RWPE2 (cell line): ENCODE results near the gene GLCE.

Source experiments
- ATAC-seq: fragments of 200-7000 bp; cut with Tn5 transposase; 3 replicates; pipeline ENCODE4 v1.9.1; 2021; ENCODE audit warnings: low read depth
- DNase-seq: peaks from one replicate; pipeline ENCODE4 v3.0.0-alpha.2; 2020; ENCODE audit warnings: low spot score
- H3K27ac ChIP-seq: fragments of 450-650 bp; 2 replicates; pipeline ENCODE4 v1.5.1; 2017; ENCODE audit warnings: mild to moderate bottlenecking; ENCODE audit not compliant: poor library complexity, severe bottlenecking
- H3K27me3 ChIP-seq: fragments of 250-450 bp; sonication (Bioruptor Pico); 2 replicates; pipeline ENCODE4 v1.5.1; 2021; ENCODE audit warnings: mild to moderate bottlenecking, moderate library complexity; ENCODE audit not compliant: insufficient read depth, poor library complexity, severe bottlenecking
- H3K36me3 ChIP-seq: fragments of 250-450 bp; sonication (Bioruptor Pico); 2 replicates; pipeline ENCODE4 v1.5.1; 2020; ENCODE audit warnings: low read depth, mild to moderate bottlenecking, moderate library complexity
- H3K4me1 ChIP-seq: fragments of 250-450 bp; sonication (Bioruptor Pico); 2 replicates; pipeline ENCODE4 v1.5.1; 2021; ENCODE audit warnings: mild to moderate bottlenecking, moderate library complexity; ENCODE audit not compliant: insufficient read depth, poor library complexity, severe bottlenecking
- H3K4me3 ChIP-seq: fragments of 250-450 bp; sonication (Bioruptor Pico); 2 replicates; pipeline ENCODE4 v1.5.1; 2021; ENCODE audit warnings: mild to moderate bottlenecking, moderate library complexity; ENCODE audit not compliant: severe bottlenecking
- H3K9me3 ChIP-seq: fragments of 250-450 bp; sonication (Bioruptor Pico); 2 replicates; pipeline ENCODE4 v1.5.1; 2021; ENCODE audit warnings: mild to moderate bottlenecking, moderate library complexity; ENCODE audit not compliant: severe bottlenecking
- CTCF ChIP-seq: fragments of 450-650 bp; IDR thresholded peaks from one replicate; pipeline ENCODE4 v1.5.1; 2017; ENCODE audit warnings: mild to moderate bottlenecking, moderate library complexity; ENCODE audit not compliant: poor library complexity, severe bottlenecking

GLCE gene

GRCh38 chr15:69160141-69160993 lies at the start of gene GLCE:
GLCE (plus strand) TSS chr15:69160635; CDS start chr15:69255807, 95,172 bp downstream.
- Histone ChIP-seq H3K36me3 (no peaks in the 10 kb centered on the region), H3K27ac (peak within 1 kb of the TSS; percentile 11), H3K9me3 (no peaks in the 10 kb centered on the region), H3K4me1 (peaks cover 9% of the 10 kb centered on the region), H3K27me3 (no peaks in the 10 kb centered on the region), H3K4me3 (peak within 1 kb of the TSS; percentile 83)
- TF ChIP-seq CTCF, result no peak
- peak; percentile 92 for ATAC-seq
- DNase-seq, result peak; percentile 97

- TF ChIP-seq CTCF, result no peak
- H3K27ac ChIP-seq, result no peak overlapping the region
- DNase-seq (no peak), ATAC-seq (peak; percentile 32; the same call in 2 of the 3 replicates)
- H3K36me3 ChIP-seq, result no peaks in the 10 kb centered on the region
- no peak overlapping the region for H3K4me3 ChIP-seq
- no peaks in the 10 kb centered on the region for H3K4me1 ChIP-seq
- no peaks in the 10 kb centered on the region for H3K9me3 ChIP-seq
- H3K27me3 ChIP-seq, result no peaks in the 10 kb centered on the region
Observed at GRCh38 chr15:69114331-69114928, 46.0 kb upstream of the GLCE start.

- Histone ChIP-seq H3K4me3 (no peak overlapping the region), H3K36me3 (no peaks in the 10 kb centered on the region), H3K27ac (no peak overlapping the region), H3K9me3 (no peaks in the 10 kb centered on the region), H3K27me3 (no peaks in the 10 kb centered on the region), H3K4me1 (no peaks in the 10 kb centered on the region)
- no peak for TF ChIP-seq CTCF
- no peak for DNase-seq
- no peak for ATAC-seq
Observed at GRCh38 chr15:69115031-69115430, 45.4 kb upstream of the GLCE start.

- DNase-seq (no peak), ATAC-seq (no peak)
- no peaks in the 10 kb centered on the region for H3K4me1 ChIP-seq
- no peak for TF ChIP-seq CTCF
- no peak overlapping the region for H3K27ac ChIP-seq
- no peaks in the 10 kb centered on the region for H3K36me3 ChIP-seq
- H3K4me3 ChIP-seq, result no peak overlapping the region
- no peaks in the 10 kb centered on the region for H3K27me3 ChIP-seq
- H3K9me3 ChIP-seq, result no peaks in the 10 kb centered on the region
Observed at GRCh38 chr15:69116391-69116790, 44.0 kb upstream of the GLCE start.
